Activated naive CD4-positive, alpha-beta T cell treated with anti-CD3 and anti-CD28 coated beads, Interleukin-2, amount 50 U/mL, for 24 hours (primary cell): ENCODE measurements around the gene SAMHD1.
A peak's percentile ranks its signal among the peaks of the same experiment; 100 is the strongest.
"Not testable (repeated sequence)": the region's sequence is repeated elsewhere in the genome, so short reads cannot be mapped to it uniquely, and the experiment has no call there.

Experiments
- H3K27ac Mint-ChIP-seq: one replicate; pipeline ENCODE4 v1.8.0; 2021; ENCODE audit warnings: mild to moderate bottlenecking, mixed read lengths
- H3K27me3 Mint-ChIP-seq: one replicate; pipeline ENCODE4 v1.8.0; 2021; ENCODE audit warnings: mixed read lengths
- H3K36me3 Mint-ChIP-seq: one replicate; pipeline ENCODE4 v1.8.0; 2021; ENCODE audit warnings: mixed read lengths
- H3K4me1 Mint-ChIP-seq: one replicate; pipeline ENCODE4 v1.8.0; 2021; ENCODE audit warnings: mixed read lengths
- H3K4me3 Mint-ChIP-seq: one replicate; pipeline ENCODE4 v1.8.0; 2021; ENCODE audit warnings: mild to moderate bottlenecking, mixed read lengths
- H3K9me3 Mint-ChIP-seq: one replicate; pipeline ENCODE4 v1.8.0; 2021; ENCODE audit warnings: mixed read lengths

The SAMHD1 gene

GRCh38 chr20:36847009-36847709, 104.3 kb downstream of the SAMHD1 start:
- Mint-ChIP-seq H3K4me3 (no peak overlapping the region), H3K27me3 (no peaks in the 10 kb centered on the region), H3K9me3 (no peaks in the 10 kb centered on the region), H3K36me3 (no peaks in the 10 kb centered on the region), H3K27ac (no peak overlapping the region), H3K4me1 (peaks cover 13% of the 10 kb centered on the region)

GRCh38 chr20:36845288-36845971, 106.1 kb downstream of the SAMHD1 start:
- Mint-ChIP-seq H3K4me1 (peaks cover 21% of the 10 kb centered on the region), H3K36me3 (no peaks in the 10 kb centered on the region), H3K4me3 (no peak overlapping the region), H3K27ac (no peak overlapping the region), H3K9me3 (no peaks in the 10 kb centered on the region), H3K27me3 (no peaks in the 10 kb centered on the region)

DNA sequence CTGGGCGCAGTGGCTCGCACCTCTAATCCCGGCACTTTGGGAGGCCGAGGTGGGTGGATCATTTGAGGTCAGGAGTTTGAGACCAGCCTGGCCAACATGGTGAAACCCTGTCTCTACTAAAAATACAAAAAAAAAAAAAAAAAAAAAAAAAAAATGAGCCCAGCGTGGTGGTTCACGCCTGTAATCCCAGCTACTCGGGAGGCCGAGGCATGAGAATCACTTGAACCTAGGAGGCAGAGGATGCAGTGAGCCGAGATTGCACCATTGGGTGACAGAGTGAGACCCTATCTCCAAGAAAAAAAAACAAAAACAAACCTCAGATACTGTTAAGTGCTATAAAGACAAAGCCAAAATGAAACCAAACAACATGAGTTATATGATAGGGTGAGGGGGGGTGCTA, 110.5 kb downstream of the SAMHD1 start:
- peak overlapping the region; percentile 9 for H3K27ac Mint-ChIP-seq
- H3K27me3 Mint-ChIP-seq, H3K4me3 Mint-ChIP-seq, H3K9me3 Mint-ChIP-seq, H3K36me3 Mint-ChIP-seq: not testable (repeated sequence)
- H3K4me1 Mint-ChIP-seq, result peaks cover 27% of the 10 kb centered on the region
